HG03460 (cell line): ENCODE data around the gene BRD3OS.

Source experiments
- ATAC-seq: cut with Tn5 transposase; IDR thresholded peaks from one replicate; pipeline ENCODE4 v1.9.1; 2021; ENCODE audit not compliant: unreplicated experiment

BRD3OS gene

GRCh38 chr9:134032456-134033222, 7.4 kb downstream of the BRD3OS start:
- no peak for ATAC-seq

- ATAC-seq = no peak
Measured at GRCh38 chr9:134033516-134034214, 8.4 kb downstream of the BRD3OS start.

GRCh38 chr9:134034215-134035040, 9.1 kb downstream of the BRD3OS start:
- no peak for ATAC-seq

GRCh38 chr9:134035041-134036039, 10.1 kb downstream of the BRD3OS start:
- no peak for ATAC-seq

DNA sequence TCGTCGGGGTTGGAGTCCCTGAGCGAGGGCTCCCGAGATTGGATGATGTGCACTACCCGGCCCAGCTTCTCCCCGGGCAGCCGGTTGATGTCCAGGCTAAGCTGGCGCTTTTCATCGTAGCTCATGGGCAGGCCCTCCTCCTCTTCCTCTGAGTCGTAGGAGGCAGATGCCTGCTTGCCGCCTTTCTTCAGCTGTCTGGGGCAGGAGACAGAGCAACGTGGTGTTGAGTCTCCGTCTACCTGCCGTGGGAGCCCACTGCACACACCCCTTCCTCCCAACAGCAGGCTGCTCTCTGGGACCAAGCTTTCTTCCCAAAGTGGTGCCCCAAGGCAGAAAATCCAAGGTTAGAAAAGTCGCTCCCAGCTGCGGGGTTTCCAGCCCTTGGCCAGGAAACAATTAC, 10.8 kb downstream of the BRD3OS start:
- no peak for ATAC-seq

GRCh38 chr9:134037641-134038040, 12.4 kb downstream of the BRD3OS start:
- ATAC-seq = no peak

DNA sequence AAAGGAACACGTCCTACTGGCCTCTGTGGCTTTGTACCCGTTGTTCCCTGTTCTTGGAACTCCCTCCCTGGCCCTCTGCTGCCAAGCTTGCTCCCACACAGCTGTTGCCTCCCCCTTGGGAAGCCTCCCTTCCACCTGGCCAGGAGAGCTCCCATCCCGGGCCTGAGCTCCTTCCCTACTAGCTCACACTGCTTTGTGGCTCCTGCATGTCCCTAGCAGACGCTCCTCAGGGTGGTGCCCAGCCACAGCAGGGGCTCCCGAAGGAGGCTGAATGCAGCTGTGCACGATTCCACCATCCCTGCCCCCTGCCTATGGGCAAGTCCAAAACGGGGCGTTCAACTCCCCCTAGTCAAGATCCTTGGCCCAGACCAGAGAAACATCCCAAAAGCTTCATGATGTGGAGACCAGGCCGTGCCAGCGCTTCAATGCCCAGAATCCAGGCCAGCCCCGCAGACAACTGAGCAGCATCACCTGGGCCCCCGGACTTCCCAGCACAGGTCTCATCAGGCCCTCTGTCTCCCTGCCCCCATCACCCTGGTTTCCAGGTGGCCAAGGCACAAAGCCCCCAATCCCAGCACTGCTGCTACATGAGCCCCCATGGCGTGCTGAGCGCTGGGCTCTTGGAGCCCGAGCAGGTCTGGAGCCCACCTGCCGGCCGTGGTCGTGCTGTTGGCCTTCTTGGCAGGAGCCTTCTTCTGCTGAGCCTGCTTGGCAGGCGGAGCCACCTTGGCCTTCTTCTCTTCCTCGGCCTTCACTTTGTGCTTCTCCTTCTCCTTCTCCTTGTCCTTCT, 14.3 kb downstream of the BRD3OS start:
- ATAC-seq = no peak

DNA sequence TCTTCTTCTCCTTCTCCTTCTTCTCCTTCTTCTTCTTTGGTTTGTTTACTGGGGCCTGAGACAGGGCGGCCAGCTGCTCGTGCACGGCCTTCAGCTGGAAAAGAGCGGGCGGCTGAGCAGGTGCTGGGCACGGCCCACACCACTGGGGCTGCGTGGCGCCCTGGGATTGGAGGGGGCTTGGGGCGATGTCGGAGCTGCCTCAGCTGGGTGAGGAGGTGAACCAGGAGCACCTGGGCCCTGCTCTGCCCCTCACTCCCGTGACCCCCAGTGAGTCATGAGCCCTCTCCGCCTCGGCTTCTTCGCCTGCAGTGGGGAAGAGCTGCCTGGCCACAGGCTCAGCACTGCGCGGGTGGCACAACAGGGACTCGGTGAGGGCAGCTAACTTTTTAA, 14.9 kb downstream of the BRD3OS start:
- no peak for ATAC-seq

GRCh38 chr9:134040781-134041648, 15.7 kb downstream of the BRD3OS start:
- ATAC-seq = no peak

GRCh38 chr9:134041649-134041962, 16.3 kb downstream of the BRD3OS start:
- no peak for ATAC-seq

DNA sequence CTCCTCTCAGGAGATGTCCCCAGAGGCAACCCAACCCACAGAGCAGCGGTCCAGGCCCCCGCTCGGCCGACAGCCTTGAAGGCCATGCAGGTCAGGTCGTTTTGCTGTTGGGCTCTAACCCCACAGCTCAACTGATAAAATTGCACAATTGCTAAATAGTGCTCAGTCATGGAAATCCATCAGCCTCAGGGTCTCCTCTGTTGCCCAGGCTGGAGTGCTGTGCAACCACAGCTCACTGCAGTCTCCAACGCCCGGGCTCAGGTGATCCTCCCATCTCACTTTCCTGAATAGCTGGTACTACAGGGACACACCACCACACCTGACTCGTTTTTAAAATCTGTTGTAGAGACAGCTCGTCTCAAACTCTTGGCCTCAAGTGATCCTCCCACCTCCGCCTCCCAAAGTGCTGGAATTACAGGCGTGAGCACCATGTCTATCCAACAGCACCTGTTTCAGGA, 18.3 kb downstream of the BRD3OS start:
- ATAC-seq = no peak

GRCh38 chr9:134044944-134045343, 19.7 kb downstream of the BRD3OS start:
- ATAC-seq = no peak

GRCh38 chr9:134045841-134046544, 20.7 kb downstream of the BRD3OS start:
- ATAC-seq = no peak

- no peak for ATAC-seq
Measured at GRCh38 chr9:134046894-134047681, 21.8 kb downstream of the BRD3OS start.

GRCh38 chr9:134047868-134048581, 22.7 kb downstream of the BRD3OS start:
- ATAC-seq = no peak

GRCh38 chr9:134048582-134048968, 23.3 kb downstream of the BRD3OS start:
- no peak for ATAC-seq

GRCh38 chr9:134049236-134049635, 24.0 kb downstream of the BRD3OS start:
- ATAC-seq = no peak
